GM12801 (cell line): ENCODE measurements around the gene CDKN2AIPNL.

Experiments
- TF ChIP-seq, protein P1 (sequence below): IDR thresholded peaks from one replicate; pipeline ENCODE4 v1.5.1; 2011; ENCODE audit warnings: control low read depth; ENCODE audit not compliant: insufficient read length; ENCODE audit errors: extremely low read depth

CDKN2AIPNL gene

DNA sequence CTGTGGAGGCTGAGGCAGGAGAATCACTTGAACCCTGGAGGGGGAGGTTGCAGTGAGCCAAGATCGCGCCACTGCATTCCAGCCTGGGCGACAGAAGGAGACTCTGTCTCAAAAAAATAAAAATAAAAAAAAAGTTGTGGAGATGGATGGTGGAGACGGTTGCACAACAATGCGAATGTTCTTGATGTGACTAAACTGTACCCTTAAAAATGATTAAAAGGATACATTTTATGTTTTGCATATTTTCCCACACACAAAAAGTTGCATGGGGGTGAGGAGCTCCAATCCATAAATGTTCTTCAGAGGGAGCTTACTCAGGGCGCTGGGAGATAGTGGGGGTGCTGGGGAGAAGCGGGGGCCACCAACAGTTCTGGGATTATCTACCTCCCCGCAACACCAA is 43.8 kb upstream of the CDKN2AIPNL start:
- TF ChIP-seq, protein P1, sequence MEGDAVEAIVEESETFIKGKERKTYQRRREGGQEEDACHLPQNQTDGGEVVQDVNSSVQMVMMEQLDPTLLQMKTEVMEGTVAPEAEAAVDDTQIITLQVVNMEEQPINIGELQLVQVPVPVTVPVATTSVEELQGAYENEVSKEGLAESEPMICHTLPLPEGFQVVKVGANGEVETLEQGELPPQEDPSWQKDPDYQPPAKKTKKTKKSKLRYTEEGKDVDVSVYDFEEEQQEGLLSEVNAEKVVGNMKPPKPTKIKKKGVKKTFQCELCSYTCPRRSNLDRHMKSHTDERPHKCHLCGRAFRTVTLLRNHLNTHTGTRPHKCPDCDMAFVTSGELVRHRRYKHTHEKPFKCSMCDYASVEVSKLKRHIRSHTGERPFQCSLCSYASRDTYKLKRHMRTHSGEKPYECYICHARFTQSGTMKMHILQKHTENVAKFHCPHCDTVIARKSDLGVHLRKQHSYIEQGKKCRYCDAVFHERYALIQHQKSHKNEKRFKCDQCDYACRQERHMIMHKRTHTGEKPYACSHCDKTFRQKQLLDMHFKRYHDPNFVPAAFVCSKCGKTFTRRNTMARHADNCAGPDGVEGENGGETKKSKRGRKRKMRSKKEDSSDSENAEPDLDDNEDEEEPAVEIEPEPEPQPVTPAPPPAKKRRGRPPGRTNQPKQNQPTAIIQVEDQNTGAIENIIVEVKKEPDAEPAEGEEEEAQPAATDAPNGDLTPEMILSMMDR: no peak

DNA sequence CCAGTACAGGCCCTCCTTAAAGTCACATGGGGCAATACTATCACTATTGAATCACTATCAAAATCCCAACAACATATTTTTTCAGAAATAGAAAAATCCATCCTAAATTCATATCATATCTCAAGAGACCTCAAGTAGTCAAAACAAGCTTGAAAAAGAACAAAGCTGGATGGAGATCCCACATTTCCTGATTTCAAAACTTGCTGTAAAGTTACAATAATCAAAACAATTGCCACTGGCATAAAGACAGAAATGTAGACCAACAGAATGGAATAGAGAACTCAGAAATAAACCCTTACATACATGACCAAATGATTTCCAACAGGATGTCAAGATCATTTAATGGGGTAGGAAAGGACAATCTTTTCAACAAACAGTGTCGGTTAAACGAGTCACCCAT is 41.3 kb upstream of the CDKN2AIPNL start:
- TF ChIP-seq, protein P1: no peak

DNA sequence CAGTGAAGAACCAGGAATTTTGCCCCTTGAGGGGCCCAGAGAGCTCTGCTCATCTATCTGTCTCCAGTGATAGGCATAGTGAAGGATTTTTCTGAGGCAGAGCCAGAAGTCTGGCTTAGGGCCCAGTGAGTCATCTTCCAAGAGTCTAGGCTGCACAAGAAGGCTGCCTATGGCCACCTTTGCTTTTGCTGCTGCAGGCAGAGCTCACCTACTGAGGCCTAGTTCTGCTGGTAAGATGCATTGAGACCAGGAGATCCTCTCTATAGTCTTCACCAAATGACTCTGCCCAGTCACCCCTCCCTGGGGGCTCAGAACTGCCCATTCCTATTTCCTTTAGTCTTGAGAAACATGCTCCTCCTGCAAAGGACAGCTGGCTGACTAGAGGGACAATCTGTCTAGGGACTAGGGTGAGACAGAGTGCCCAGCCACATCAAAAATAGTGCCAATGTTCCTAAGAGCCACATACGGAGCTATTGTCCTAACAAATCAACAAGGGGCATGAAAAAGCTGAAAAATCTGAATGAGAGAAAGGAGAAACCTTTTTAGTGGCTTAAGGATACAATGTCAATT is 40.3 kb upstream of the CDKN2AIPNL start:
- TF ChIP-seq, protein P1: no peak

DNA sequence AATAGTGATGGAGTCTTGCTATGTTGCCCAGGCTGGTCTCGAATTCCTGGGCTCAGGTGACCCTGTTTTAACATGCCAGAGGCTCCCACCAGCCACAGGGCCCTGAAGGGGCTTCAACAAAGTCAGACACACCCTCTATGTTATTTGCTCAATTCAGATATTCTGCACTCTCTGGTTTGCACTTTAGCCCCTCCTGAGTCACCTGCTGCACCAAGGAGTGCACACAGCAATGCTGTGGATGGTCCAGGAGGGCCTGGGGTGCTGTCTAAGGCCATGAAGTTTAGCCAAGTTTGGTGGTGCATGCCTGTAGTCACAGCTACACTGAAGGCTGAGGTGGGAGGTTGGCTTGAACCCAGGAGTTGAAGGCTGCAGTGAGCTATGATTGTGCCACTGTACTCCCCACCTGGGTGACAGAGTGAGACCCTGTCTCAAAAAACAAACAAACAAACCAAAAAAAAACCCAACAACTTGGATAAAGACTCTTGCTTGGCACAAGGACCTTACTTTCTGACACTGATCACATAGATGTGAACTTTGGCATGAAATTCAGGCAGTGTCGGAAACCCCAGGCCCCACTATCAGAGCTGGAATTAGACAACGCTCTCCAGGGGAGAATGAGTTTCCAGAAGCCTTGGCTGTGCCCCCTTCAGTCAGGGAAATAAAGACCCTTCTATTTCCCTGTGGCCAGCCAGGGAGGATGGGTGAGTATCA is 39.7 kb upstream of the CDKN2AIPNL start:
- TF ChIP-seq, protein P1: no peak

DNA sequence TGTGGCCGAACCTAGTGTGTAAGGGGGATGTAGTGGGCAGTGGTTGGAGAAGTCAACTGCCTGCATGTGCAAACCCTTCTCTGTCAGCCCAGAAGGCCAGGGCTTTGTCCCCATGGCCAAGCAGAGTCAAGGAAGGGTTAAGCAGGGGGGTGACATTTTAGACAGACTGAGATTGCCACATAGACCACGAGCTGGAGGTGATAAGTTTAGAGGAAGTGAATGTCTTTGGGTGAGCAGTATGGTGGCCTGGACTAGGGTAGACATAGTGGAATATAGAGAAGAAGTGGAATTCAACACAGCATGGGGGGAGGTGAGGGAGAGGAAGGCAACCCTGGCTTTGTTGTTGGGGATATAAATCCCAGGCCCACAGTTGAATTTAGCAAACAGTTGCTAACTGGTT is 38.7 kb upstream of the CDKN2AIPNL start:
- TF ChIP-seq, protein P1: no peak

DNA sequence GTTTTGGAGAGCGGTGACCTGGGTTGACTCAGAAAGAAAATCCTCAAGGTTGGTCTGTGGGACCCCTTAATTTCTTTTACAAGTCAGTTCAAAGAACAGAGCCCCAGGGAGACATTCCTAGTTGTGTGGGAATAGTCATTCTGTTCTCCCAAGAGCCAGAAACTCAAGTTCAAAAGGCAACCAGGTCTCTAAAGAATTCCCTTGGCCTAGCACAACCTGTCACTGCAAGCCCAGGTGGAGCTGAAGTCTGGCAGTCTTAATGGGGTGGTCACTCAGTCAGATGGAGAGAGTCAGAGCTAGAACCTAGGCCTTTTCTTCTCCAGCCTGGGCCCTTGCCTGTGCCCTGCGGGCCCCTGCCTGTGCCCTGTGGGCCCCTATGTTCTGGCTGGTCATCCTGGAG is 37.5 kb upstream of the CDKN2AIPNL start:
- TF ChIP-seq, protein P1: no peak

DNA sequence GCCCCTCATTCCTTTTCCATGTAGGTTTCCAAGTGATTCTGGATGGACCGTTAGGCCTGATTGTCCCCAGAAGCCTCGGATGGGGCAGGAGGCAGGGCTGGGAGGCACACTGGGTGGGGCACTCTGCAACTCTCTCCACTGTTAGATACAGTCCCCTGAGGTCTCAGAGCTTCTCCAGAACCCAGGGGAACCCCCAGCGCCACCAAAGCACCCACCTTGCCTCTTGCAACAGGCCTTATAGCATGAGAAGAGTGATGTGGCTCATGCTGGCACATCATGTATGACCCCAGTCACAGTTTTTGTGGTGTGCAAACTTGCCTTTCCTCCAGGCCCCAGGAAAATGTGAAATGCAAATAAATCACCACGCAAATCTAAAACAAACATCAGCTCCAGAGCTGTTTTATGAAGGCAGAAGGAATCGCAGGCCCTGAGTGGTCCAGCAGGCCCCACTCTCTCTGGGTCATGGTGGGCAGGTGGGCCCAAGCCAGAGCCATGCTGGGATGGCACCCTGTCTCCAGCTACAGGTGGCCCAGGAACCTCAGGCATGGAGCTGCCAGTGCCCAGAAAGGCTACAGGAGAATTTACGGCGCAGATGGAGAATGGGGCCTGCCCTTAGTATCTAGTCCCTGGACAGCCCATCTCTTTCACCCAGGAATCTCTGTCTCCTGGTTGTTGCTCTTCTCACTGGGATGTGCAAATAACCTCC is 36.3 kb upstream of the CDKN2AIPNL start:
- TF ChIP-seq, protein P1: no peak
